ENCODE measurements around the gene MAPKBP1. TPM values are rescaled to one million over a fixed set of nuclear protein-coding genes. Genes with fewer than 3 reads are reported as not detected.

MAPKBP1 gene
- total and polyA plus RNA-seq, 9 of the 15 experiments (the other 6 are each of a cell fraction or from before 2014, with no cell fraction given) = 0.15 to 9.5 (median 4.5) TPM

- TF ChIP-seq C11orf30 (IDR thresholded peaks at IDR 0.05; ENCODE audit: low read depth) = no peak
Observed at GRCh38 chr15:41734079-41734478, 40.2 kb upstream of the MAPKBP1 start (continued).

GRCh38 chr15:41735046-41735445, 39.2 kb upstream of the MAPKBP1 start:
- POLR2A ChIA-PET = interaction anchor here (0.6 to 0.8 kb wide), 3 partner anchors 8 to 67 kb away, joined by 3 read pairs; no protein-coding TSS in a partner anchor
- in situ Hi-C loops (cut with MboI) = no loop called here
- no peak for TF ChIP-seq ZFP91 (CRISPR knock-in tag; IDR thresholded peaks at IDR 0.05)
- TF ChIP-seq GABPA (tag; conservative IDR thresholded peaks at IDR 0.05; ENCODE audit: low read depth) = no peak
- TF ChIP-seq, protein P1, sequence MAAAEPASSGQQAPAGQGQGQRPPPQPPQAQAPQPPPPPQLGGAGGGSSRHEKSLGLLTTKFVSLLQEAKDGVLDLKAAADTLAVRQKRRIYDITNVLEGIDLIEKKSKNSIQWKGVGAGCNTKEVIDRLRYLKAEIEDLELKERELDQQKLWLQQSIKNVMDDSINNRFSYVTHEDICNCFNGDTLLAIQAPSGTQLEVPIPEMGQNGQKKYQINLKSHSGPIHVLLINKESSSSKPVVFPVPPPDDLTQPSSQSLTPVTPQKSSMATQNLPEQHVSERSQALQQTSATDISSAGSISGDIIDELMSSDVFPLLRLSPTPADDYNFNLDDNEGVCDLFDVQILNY (CRISPR knock-in tag; IDR thresholded peaks at IDR 0.05) = no peak
- no peak for TF ChIP-seq POLR2AphosphoS5 (IDR thresholded peaks at IDR 0.05; ENCODE audit: control insufficient read depth, insufficient read depth, low read depth, low read length)
- TF ChIP-seq HMG20B (CRISPR knock-in tag; IDR thresholded peaks at IDR 0.05) = no peak
- no peak for TF ChIP-seq CREB1 (IDR thresholded peaks at IDR 0.05)
- no peak for TF ChIP-seq CREB1 (CRISPR knock-in tag; IDR thresholded peaks at IDR 0.05)
- TF ChIP-seq FOXP4 (CRISPR knock-in tag; IDR thresholded peaks at IDR 0.05; ENCODE audit: borderline replicate concordance) = no peak
- TF ChIP-seq HINFP (tag; conservative IDR thresholded peaks at IDR 0.05; ENCODE audit: low read depth) = no peak
- no peak for TF ChIP-seq BACH1 (tag; IDR thresholded peaks at IDR 0.05)
- no peak for TF ChIP-seq NFIC (IDR thresholded peaks at IDR 0.05)
- TF ChIP-seq U2AF2 (optimal IDR thresholded peaks at IDR 0.05; ENCODE audit: low read depth, low read length) = no peak
- TF ChIP-seq ZNF76 (CRISPR knock-in tag; IDR thresholded peaks at IDR 0.05; ENCODE audit: borderline replicate concordance) = no peak
- TF ChIP-seq SIN3A (IDR thresholded peaks at IDR 0.05; ENCODE audit: borderline replicate concordance in 2 of 2, control insufficient read depth in 1 of 2, low read depth in 2 of 2, low read length in 2 of 2) = no peak
- TF ChIP-seq L3MBTL2 (IDR thresholded peaks at IDR 0.05) = no peak

More at GRCh38 chr15:41735046-41735445, 39.2 kb upstream of the MAPKBP1 start:
- CTCF ChIA-PET (ENCODE audit: low intra/inter-chr PET ratio) = no interaction called here
- Histone ChIP-seq H3K79me2 (ENCODE audit: control insufficient read depth, insufficient read depth, low read length) (no peaks in the 10 kb centered on the region), H3K4me1 (replicated peaks in 1 of 2; ENCODE audit: control insufficient read depth in 2 of 2, insufficient read depth in 2 of 2, low read length in 2 of 2) (no peaks in the 10 kb centered on the region; a peak in 2 of 5 replicates), H3K9ac (ENCODE audit: insufficient read depth in 1 of 2, low read depth in 2 of 2, low read length in 2 of 2) (no peak overlapping the region), H2AFZ (ENCODE audit: low read depth, low read length) (no peak overlapping the region), H3K4me3 (no peak overlapping the region), H3K27ac (ENCODE audit: extremely low read depth, low read depth, low read length) (no peak overlapping the region), H3K9me1 (ENCODE audit: control insufficient read depth, insufficient read depth, low read length) (no peaks in the 10 kb centered on the region), H3K9me3 (replicated peaks; ENCODE audit: control insufficient read depth, insufficient read depth, low read depth, low read length) (no peaks in the 10 kb centered on the region), H3K27me3 (ENCODE audit: control insufficient read depth in 2 of 2, insufficient read depth in 2 of 2, low read length in 2 of 2) (no peaks in the 10 kb centered on the region), H3K36me3 (ENCODE audit: control insufficient read depth, insufficient read depth, low read length) (peaks cover 75% of the 10 kb centered on the region), H3K4me2 (ENCODE audit: insufficient read depth, low read length) (no peak overlapping the region), H4K20me1 (replicated peaks; ENCODE audit: control insufficient read depth, insufficient read depth, low read length) (no peaks in the 10 kb centered on the region)
- ATAC-seq (no peak), FAIRE-seq (no peak), DNase-seq (ENCODE audit: extremely low read depth in 1 of 4, low spot score in 3 of 4) (no peak)
- 78% methylated on average over 4 of the region's 4 CpGs for WGBS (ENCODE audit: insufficient coverage, low coverage, missing lambda C conversion rate)
- BruUV-seq (replicated peaks) = no TSS peak
- intact Hi-C loops (cut with micrococcal nuclease) = no loop called here

Data from K562 (cell line).